Measurements from ENCODE around the gene MAPK10. TPM values are rescaled to one million over a fixed set of nuclear protein-coding genes. Genes with fewer than 3 reads are reported as not detected.

MAPK10 gene
- total and polyA plus RNA-seq, 2 experiments from 2014 or later: 3.6 to 8.1 TPM

GRCh38 chr4:86218746-86219473, 140.9 kb downstream of the MAPK10 start:
- DNase-seq (ENCODE audit: low spot score) (no peak), ATAC-seq (no peak)
- Mint-ChIP-seq H3K36me3 (ENCODE audit: low read depth) (peaks cover 11% of the 10 kb centered on the region; the same call in 2 of the 3 replicates), H3K4me3 (no peak overlapping the region), H3K27me3 (ENCODE audit: insufficient read depth, low read depth, poor library complexity) (no peaks in the 10 kb centered on the region), H3K4me1 (peaks cover 7% of the 10 kb centered on the region; the same call in 2 of the 3 replicates), H3K9me3 (peaks cover 10% of the 10 kb centered on the region), H3K27ac (no peak overlapping the region)
- Histone ChIP-seq H3K4me1 (ENCODE audit: insufficient read depth) (0 out of 2 replicates have a peak, but pooled peaks cover 6% of the 10 kb centered on the region), H4K20me1 (replicated peaks; ENCODE audit: insufficient read depth) (no peaks in the 10 kb centered on the region), H3K27ac (ENCODE audit: low read depth) (no peak overlapping the region), H3K4me2 (no peak overlapping the region), H3K9me2 (ENCODE audit: insufficient read depth) (no peaks in the 10 kb centered on the region), H3K27me3 (ENCODE audit: insufficient read depth) (no peaks in the 10 kb centered on the region), H3F3A (replicated peaks; ENCODE audit: low read depth) (no peaks in the 10 kb centered on the region), H2AFZ (no peak overlapping the region), H3K79me2 (replicated peaks; ENCODE audit: insufficient read depth) (no peaks in the 10 kb centered on the region), H3K4me3 (no peak overlapping the region), H3K36me3 (ENCODE audit: insufficient read depth) (peaks cover 2% of the 10 kb centered on the region; the same call in 1 of the 2 replicates)
- TF ChIP-seq EZH2phosphoT487 (IDR thresholded peaks at IDR 0.05; ENCODE audit: unreplicated experiment) (no peak), REST (IDR thresholded peaks at IDR 0.05; ENCODE audit: unreplicated experiment) (no peak), NANOG (IDR thresholded peaks at IDR 0.05; ENCODE audit: borderline replicate concordance) (no peak), CREB1 (CRISPR knock-in tag; IDR thresholded peaks at IDR 0.05; ENCODE audit: low read depth) (no peak), CTCF (conservative IDR thresholded peaks at IDR 0.05; ENCODE audit: low read depth in 2 of 2) (no peak), ZNF114 (CRISPR knock-in tag; IDR thresholded peaks at IDR 0.05) (no peak), ZNF462 (CRISPR knock-in tag; IDR thresholded peaks at IDR 0.05) (no peak), ETS1 (IDR thresholded peaks at IDR 0.05) (no peak), JUNB (IDR thresholded peaks at IDR 0.05; ENCODE audit: unreplicated experiment) (no peak), EZH2 (IDR thresholded peaks at IDR 0.05; ENCODE audit: low read depth, unreplicated experiment) (no peak)

All from GM23338 (cell line).